ELF-1 (cell line): Measurements from ENCODE around the gene KLF17.

Source experiments
- DNase-seq: peaks from one replicate; pipeline ENCODE4 v3.0.0-alpha.2; 2016; ENCODE audit warnings: low read depth, low spot score

KLF17 gene

DNA sequence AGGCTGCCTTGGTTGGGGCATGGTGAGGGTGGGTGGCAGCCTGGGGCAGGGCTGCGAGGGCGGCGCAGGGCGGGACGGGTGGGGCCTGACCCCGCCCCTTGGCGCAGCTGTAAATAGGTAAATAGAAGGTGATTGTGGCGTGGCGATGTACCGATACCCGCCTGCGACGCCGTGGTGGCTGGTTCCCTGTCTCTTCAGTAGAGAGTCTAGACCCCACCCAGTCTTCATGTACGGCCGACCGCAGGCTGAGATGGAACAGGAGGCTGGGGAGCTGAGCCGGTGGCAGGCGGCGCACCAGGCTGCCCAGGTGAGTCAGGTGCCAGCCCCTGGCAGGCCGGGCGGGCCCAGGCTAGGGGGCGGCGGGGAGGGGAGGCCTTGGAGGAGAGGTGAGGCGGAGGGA lies at the start of gene KLF17:
KLF17 (plus strand) TSS at position 140 of the 400 bp plus-strand sequence; CDS start at position 227, 87 bp downstream.
- DNase-seq: no peak

GRCh38 chr1:44071461-44071860 lies 47.2 kb upstream of the KLF17 start:
- no peak for DNase-seq

GRCh38 chr1:44072204-44072603 lies 46.4 kb upstream of the KLF17 start:
- DNase-seq: no peak

DNA sequence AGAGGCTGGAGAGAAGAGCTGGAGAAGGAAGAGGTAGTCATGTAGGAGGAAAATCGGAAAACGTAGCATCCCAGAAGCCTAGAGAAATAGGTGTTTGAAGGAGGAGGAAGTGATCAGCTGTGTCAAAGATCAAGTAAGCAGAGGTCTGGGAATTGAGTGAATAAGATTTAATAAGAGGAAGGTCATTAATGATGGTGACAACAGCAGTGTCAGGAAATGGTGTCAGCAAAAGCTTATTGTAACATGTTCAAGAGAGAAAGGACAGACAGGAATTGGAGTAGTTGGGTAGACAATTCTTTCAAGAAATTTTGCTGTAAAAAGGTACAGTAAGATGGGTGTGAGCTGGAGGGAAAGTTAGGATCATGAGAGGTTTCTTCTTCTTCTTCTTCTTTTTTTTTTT lies 45.8 kb upstream of the KLF17 start:
- no peak for DNase-seq

GRCh38 chr1:44073528-44073927 lies 45.1 kb upstream of the KLF17 start:
- no peak for DNase-seq

GRCh38 chr1:44074415-44074814 lies 44.2 kb upstream of the KLF17 start:
- no peak for DNase-seq

GRCh38 chr1:44076066-44076465 lies 42.6 kb upstream of the KLF17 start:
- DNase-seq: no peak

- no peak for DNase-seq
Measured at GRCh38 chr1:44077421-44077820, 41.2 kb upstream of the KLF17 start.

DNA sequence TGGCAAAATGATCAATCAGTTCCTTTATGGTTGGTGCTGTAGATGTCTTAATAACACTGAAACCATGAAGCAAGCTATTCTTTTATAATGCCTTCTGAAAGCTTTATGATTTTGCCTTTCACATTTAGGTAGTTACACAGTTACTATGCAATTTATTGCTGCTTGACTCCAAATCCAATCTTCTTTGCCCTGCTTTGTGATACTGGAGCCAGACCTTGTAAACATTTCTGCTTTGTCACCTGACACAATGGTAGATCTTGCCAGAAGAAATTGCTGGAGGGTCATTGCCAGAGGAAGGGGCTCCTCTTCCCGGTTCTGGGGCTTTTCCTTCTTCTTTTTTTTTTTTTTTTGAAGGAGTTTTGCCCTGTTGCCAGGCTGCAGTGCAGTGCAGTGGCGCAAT lies 40.5 kb upstream of the KLF17 start:
- DNase-seq: no peak

GRCh38 chr1:44079566-44079965 lies 39.1 kb upstream of the KLF17 start:
- DNase-seq: no peak

GRCh38 chr1:44084998-44085675 lies 33.5 kb upstream of the KLF17 start:
- DNase-seq: peak; percentile 17

DNA sequence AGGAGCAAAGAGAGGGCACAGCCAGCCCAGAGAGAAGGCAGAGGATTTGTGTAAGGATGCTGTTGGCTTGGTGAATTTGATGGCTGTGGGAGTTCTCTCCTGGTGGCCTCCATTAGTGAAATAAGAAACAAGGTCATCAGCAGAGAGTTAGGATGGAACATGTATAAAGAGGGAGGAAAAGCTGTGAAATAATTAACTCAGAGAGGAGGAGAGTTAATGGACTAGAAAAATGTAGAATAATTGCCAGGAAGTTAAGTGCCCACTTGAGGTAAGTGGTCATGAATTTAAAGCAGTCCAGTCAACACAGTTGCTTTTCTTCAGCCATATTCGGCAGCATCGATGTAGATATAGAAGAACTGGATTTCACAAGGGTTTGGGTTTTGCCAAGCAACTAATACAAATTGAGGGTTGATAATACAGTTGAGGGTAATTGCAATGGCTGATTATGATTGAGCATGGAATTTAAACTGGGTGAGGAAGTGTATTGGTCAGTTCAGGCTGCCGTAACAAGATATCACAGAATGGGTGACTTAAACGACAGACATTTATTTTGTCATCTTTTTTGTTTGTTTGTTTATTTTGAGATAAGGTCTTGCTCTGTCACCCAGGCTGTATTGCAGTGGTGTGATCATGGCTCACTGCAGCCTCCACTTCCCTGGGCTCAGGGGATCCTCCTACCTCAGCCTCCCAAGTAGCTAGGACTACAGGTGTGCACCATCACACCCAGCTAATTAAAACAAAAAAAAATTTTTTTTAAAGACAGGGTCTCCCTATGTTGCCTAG lies 31.7 kb upstream of the KLF17 start:
- DNase-seq: no peak

GRCh38 chr1:44089371-44090048 lies 29.1 kb upstream of the KLF17 start:
- DNase-seq: peak; percentile 49

- DNase-seq: peak; percentile 15
Measured at GRCh38 chr1:44090429-44091252, 28.0 kb upstream of the KLF17 start.

GRCh38 chr1:44094047-44094446 lies 24.6 kb upstream of the KLF17 start:
- no peak for DNase-seq

DNA sequence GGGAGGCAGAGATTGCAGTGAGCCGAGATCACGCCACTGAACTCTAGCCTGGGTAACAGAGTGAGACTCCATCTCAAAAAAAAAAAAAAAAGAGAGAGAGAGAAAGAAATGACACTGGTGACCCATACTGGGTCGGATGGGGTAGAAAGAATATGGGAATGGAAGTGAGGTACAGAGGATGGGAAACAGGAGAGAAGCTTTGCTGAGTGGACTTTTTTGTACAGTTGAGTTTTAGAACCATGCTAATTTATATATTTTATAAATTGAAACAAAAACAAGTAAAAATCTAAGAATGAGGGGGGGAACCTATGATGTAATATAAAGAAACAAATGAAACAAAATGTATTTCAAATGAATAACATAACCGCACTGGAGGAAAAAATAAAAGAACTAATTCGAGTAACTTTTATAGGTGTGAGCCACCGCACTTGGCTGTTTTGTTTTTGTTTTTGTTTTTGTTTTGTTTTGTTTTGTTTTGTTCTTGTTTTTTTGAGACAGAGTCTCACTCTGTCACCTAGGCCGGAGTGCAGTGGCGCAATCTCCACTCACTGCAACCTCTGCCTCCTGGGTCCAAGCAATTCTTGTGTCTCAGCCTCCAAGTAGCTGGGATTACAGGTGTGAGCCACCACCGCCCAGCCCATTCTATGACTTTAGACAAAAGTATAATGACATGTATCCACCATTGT lies 18.3 kb upstream of the KLF17 start:
- no peak for DNase-seq

GRCh38 chr1:44101328-44101727 lies 17.3 kb upstream of the KLF17 start:
- no peak for DNase-seq

GRCh38 chr1:44103270-44104131 lies 15.1 kb upstream of the KLF17 start:
- peak; percentile 72 for DNase-seq

DNA sequence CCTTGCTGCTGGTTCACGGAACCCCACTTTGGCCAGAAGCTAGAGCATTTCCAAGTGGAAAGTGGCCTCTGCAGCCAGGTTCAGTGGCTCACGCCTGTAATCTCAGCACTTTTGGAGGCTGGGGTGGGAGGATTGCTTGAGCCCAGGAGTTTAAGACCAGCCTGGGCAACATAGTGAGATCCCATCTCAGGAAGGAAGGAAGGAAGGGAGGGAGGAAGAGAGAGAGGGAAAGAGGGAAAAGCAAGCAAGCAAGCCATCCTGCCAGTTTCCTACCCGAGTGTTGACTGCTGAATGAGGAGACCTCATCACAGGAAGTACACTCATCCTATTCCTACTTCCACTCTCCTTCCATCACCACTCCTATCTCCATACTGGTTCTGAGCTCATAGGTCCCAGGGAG lies 12.8 kb upstream of the KLF17 start:
- no peak for DNase-seq

GRCh38 chr1:44108241-44108640 lies 10.4 kb upstream of the KLF17 start:
- DNase-seq: no peak
